HepG2 (cell line): ENCODE results near the gene CLPTM1. TPM values are rescaled to one million over a fixed set of nuclear protein-coding genes. Genes with fewer than 3 reads are reported as not detected.

ENCODE experiments used
- ATAC-seq: fragments of 200-7000 bp; cut with Tn5 transposase; 3 replicates; pipeline ENCODE4 v1.9.1; 2020; ENCODE audit warnings: mild to moderate bottlenecking, moderate library complexity
- BruUV-seq: library from RNA; stranded (reverse); fragments of 400-500 nt; replicated peaks from 2 replicates; lab custom pipeline; 2021; lab: Mats Ljungman, UMichigan
- CTCF ChIA-PET: fragments of 300-600 bp; formaldehyde crosslinking; extraction: SDS; loops from one replicate; lab custom pipeline; 2021; ENCODE audit warnings: low total read pairs, inconsistent platforms, low intra/inter-chr PET ratio; lab: Yijun Ruan, JAX
- POLR2A ChIA-PET: fragments of 350-600 bp; sonication (Branson Sonifier 250); formaldehyde crosslinking; loops from one replicate; lab custom pipeline; 2020; ENCODE audit warnings: antibody characterized with exemption, inconsistent platforms; lab: Yijun Ruan, JAX
- DNase-seq: peaks from one replicate; pipeline ENCODE4 v3.0.0-alpha.2; 2015; ENCODE audit warnings: low spot score
- FAIRE-seq: peaks from 3 replicates; lab custom pipeline; 2011; peaks lifted over from hg19 to GRCh38; lab: Jason Lieb, UNC
- H2AFZ ChIP-seq: one replicate; pipeline ENCODE4 v1.6.1; 2011; ENCODE audit warnings: low read length, inconsistent platforms
- H3K27ac ChIP-seq: fragments of 300-600 bp; 3 replicates; pipeline ENCODE4 v1.8.0; 2011; ENCODE audit warnings: mixed run types, mild to moderate bottlenecking, mixed read lengths, low read length, inconsistent platforms; ENCODE audit not compliant: insufficient read depth; ENCODE audit errors: extremely low read length
- H3K27me3 ChIP-seq, 2 experiments: fragments of 200-600 bp in 1 of 2; 2 replicates in 1 of 2; 3 replicates in 1 of 2; pipeline versions ENCODE4 v1.6.0 to v1.8.0; 2011; ENCODE audit warnings: low read length in 2 of 2, mild to moderate bottlenecking in 2 of 2, moderate library complexity in 2 of 2, inconsistent platforms in 1 of 2; ENCODE audit not compliant: insufficient read depth in 2 of 2, control insufficient read depth in 1 of 2
- H3K36me3 ChIP-seq, 2 experiments: fragments of 200-600 bp in 1 of 2; replicated peaks in 1 of 2; 2 replicates in 1 of 2; 3 replicates in 1 of 2; pipeline versions ENCODE4 v1.5.1 to v1.8.0; 2011; ENCODE audit warnings: low read length in 2 of 2, inconsistent platforms in 1 of 2; ENCODE audit not compliant: insufficient read depth in 2 of 2, control insufficient read depth in 1 of 2
- H3K4me1 ChIP-seq: 2 replicates; pipeline ENCODE4 v1.5.1; 2012; ENCODE audit warnings: low read length, inconsistent platforms; ENCODE audit not compliant: insufficient read depth
- H3K4me2 ChIP-seq: 2 replicates; pipeline ENCODE4 v1.6.0; 2011; ENCODE audit warnings: low read depth, low read length, inconsistent platforms
- H3K4me3 ChIP-seq, 3 experiments: fragments of 200-600 bp in 1 of 3; sonication (generic), shearing (Covaris generic) in 1 of 3; replicated peaks in 1 of 3; 2 replicates each; pipeline ENCODE4 v1.5.1; 2011 to 2016; ENCODE audit warnings: low read length in 3 of 3, inconsistent platforms in 2 of 3, low read depth in 2 of 3, mild to moderate bottlenecking in 2 of 3, control low read depth in 1 of 3, mixed read lengths in 1 of 3; ENCODE audit not compliant: insufficient read depth in 1 of 3
- H3K79me2 ChIP-seq: one replicate; pipeline ENCODE4 v1.6.1; 2011; ENCODE audit warnings: low read length, inconsistent platforms; ENCODE audit not compliant: insufficient read depth
- H3K9ac ChIP-seq: 2 replicates; pipeline ENCODE4 v1.6.0; 2011; ENCODE audit warnings: mild to moderate bottlenecking, low read depth, low read length, inconsistent platforms; ENCODE audit not compliant: insufficient read depth
- H3K9me3 ChIP-seq: 2 replicates; pipeline ENCODE4 v1.5.1; 2012; ENCODE audit warnings: mild to moderate bottlenecking, low read length
- H4K20me1 ChIP-seq: 2 replicates; pipeline ENCODE4 v1.6.0; 2011; ENCODE audit warnings: inconsistent platforms, mild to moderate bottlenecking, low read length, moderate library complexity; ENCODE audit not compliant: insufficient read depth
- HNF1A ChIP-seq, 2 experiments: sonication (generic) in 1 of 2; formaldehyde crosslinking in 1 of 2; IDR thresholded peaks; 2 replicates each; pipeline versions ENCODE4 v1.4.0 to v1.6.1; 2016 to 2020; ENCODE audit warnings: borderline replicate concordance in 1 of 2, low read depth in 1 of 2, mild to moderate bottlenecking in 1 of 2, missing genetic modification reagents in 1 of 2
- MAZ ChIP-seq, 2 experiments: sonication (generic) in 1 of 2; formaldehyde crosslinking in 1 of 2; IDR thresholded peaks; 2 replicates each; pipeline versions ENCODE4 v1.5.0 to v1.6.1; 2012 to 2020; ENCODE audit warnings: low read depth in 2 of 2, mild to moderate bottlenecking in 2 of 2, borderline replicate concordance in 1 of 2, improper control_type of control experiment in 1 of 2, low read length in 1 of 2, missing genetic modification reagents in 1 of 2, moderate library complexity in 1 of 2
- PCBP1 ChIP-seq: fragments of 200-400 bp; formaldehyde crosslinking; IDR thresholded peaks from 2 replicates; pipeline ENCODE4 v1.6.1; 2017; ENCODE audit warnings: mild to moderate bottlenecking, low read depth, low read length, borderline replicate concordance
- TOE1 ChIP-seq: sonication (generic); formaldehyde crosslinking; IDR thresholded peaks from 2 replicates; pipeline ENCODE4 v1.4.0; 2020; ENCODE audit warnings: mild to moderate bottlenecking, missing genetic modification reagents
- whole genome bisulfite sequencing: methylation state at CpG from one replicate; pipeline ENCODE4 v1.1.6; 2017; ENCODE audit warnings: low lambda C conversion rate; 5-methylcytosine and 5-hydroxymethylcytosine counted together
- in situ Hi-C: cut with HindIII; loops from 2 replicates; pipeline ENCODE4 v1.10.0; 2017; ENCODE audit warnings: low pct_unique_long_range_greater_than_20kb; ENCODE audit not compliant: extremely low pct_ligation_motif_present
- intact Hi-C: fragments of 100-400 bp; cut with micrococcal nuclease; formaldehyde crosslinking; loops from one replicate; pipeline ENCODE4 v1.10.0; 2022; ENCODE audit not compliant: unreplicated experiment
- polyA plus RNA-seq, 8 experiments: library from polyadenylated mRNA; depleted of rRNA in 3 of 8; stranded (reverse) in 7 of 8; unstranded in 1 of 8; fragments of >200 nt; fragmentation: Illumina TruSeq in 4 of 8; extraction: Trizol in 4 of 8; gene quantifications; 2 replicates each; pipeline versions ENCODE4 v1.2.1 to v1.2.3, GENCODE V29; 2011 to 2016; ENCODE audit warnings: low read depth in 4 of 8, missing spikeins in 1 of 8, mixed read lengths in 1 of 8; ENCODE audit not compliant: insufficient read depth in 1 of 8
- total RNA-seq, 5 experiments: library from RNA; depleted of rRNA; stranded (reverse); fragments of >200 nt; fragmentation: Illumina TruSeq; extraction: Trizol; gene quantifications; 2 replicates each; pipeline ENCODE4 v1.2.3, GENCODE V29; 2016; ENCODE audit warnings: low read depth in 1 of 5
- TF ChIP-seq, protein P1 (sequence below): sonication (generic); formaldehyde crosslinking; conservative IDR thresholded peaks from 2 replicates; pipeline ENCODE4 v1.5.0; 2020; ENCODE audit warnings: missing genetic modification reagents

The CLPTM1 gene
- total and polyA plus RNA-seq, 2 of the 13 experiments (the other 11 are each of a cell fraction or from before 2014, with no cell fraction given), result 34.9 to 42.8 TPM

GRCh38 chr19:44974857-44975256 lies 19.7 kb downstream of the CLPTM1 start (continued):
- TF ChIP-seq, protein P1, sequence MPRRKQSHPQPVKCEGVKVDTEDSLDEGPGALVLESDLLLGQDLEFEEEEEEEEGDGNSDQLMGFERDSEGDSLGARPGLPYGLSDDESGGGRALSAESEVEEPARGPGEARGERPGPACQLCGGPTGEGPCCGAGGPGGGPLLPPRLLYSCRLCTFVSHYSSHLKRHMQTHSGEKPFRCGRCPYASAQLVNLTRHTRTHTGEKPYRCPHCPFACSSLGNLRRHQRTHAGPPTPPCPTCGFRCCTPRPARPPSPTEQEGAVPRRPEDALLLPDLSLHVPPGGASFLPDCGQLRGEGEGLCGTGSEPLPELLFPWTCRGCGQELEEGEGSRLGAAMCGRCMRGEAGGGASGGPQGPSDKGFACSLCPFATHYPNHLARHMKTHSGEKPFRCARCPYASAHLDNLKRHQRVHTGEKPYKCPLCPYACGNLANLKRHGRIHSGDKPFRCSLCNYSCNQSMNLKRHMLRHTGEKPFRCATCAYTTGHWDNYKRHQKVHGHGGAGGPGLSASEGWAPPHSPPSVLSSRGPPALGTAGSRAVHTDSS (CRISPR knock-in tag), result no peak
- no peak for TF ChIP-seq TOE1 (CRISPR knock-in tag)
- no peak for TF ChIP-seq PCBP1
- no peak for TF ChIP-seq MAZ (IDR thresholded peaks at IDR 0.05; ENCODE audit: borderline replicate concordance, low read depth, low read length)
- no peak for TF ChIP-seq MAZ (CRISPR knock-in tag; IDR thresholded peaks at IDR 0.05; ENCODE audit: low read depth)
- TF ChIP-seq, all 625 proteins: peak for 0

DNA sequence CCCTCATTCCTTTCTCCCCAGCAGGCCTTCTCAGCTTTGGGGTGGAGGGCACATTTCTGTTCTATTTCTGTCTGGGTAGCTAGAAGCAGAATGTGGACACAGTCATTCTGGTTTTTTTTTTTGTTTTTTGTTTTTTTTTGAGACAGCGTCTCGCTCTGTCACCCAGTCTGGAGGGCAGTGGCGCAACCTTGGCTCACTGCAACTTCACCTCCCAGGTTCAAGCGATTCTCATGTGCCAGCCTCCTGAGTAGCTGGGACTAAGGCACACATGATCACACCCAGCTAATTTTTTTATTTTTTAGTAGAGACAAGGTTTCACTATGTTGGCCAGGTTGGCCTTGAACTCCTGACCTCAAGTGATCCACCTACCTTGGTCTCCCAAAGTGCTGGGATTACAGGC lies 20.3 kb downstream of the CLPTM1 start:
- ATAC-seq (no peak), DNase-seq (no peak), FAIRE-seq (no peak)
- H3K4me1 ChIP-seq, result peaks cover 18% of the 10 kb centered on the region
- intact Hi-C loops, result no loop called here
- H3K79me2 ChIP-seq, result no peaks in the 10 kb centered on the region
- WGBS, result 97% methylated on average over 4 of the region's 4 CpGs
- in situ Hi-C loops, result no loop called here
- no peak for TF ChIP-seq HNF1A (IDR thresholded peaks at IDR 0.05; ENCODE audit: low read depth)
- TF ChIP-seq HNF1A (CRISPR knock-in tag; IDR thresholded peaks at IDR 0.05; ENCODE audit: borderline replicate concordance), result no peak
- no peak for TF ChIP-seq PCBP1
- ChIA-PET POLR2A (interaction anchor here (1.2 kb wide), 1 partner anchor 69 kb away, joined by 3 read pairs; the partner anchor contains the start of gene APOE), CTCF (no interaction called here)
- no peaks in the 10 kb centered on the region for H3K9me3 ChIP-seq
- BruUV-seq, result no TSS peak
- no peaks in the 10 kb centered on the region for H3K27me3 ChIP-seq
- no peak overlapping the region for H3K4me3 ChIP-seq
- no peaks in the 10 kb centered on the region for H4K20me1 ChIP-seq
- H3K9ac ChIP-seq, result no peak overlapping the region
- peaks cover 40 to 63% of the 10 kb centered on the region in 2 experiments for H3K36me3 ChIP-seq
- peak overlapping the region; percentile 44 for H3K27ac ChIP-seq
- no peak overlapping the region for H2AFZ ChIP-seq
- no peak overlapping the region for H3K4me2 ChIP-seq
